HFF-Myc (cell line): Measurements from ENCODE around the gene CCDC183.
"Not testable (repeated sequence)": the region's sequence is repeated elsewhere in the genome, so short reads cannot be mapped to it uniquely, and the experiment has no call there.

Source experiments
- DNase-seq: peaks from one replicate; pipeline ENCODE4 v3.0.0-alpha.2; 2011; ENCODE audit warnings: low read depth; ENCODE audit errors: extremely low read depth
- H3K4me3 ChIP-seq: replicated peaks from 2 replicates; pipeline ENCODE4 v1.5.1; 2011; ENCODE audit warnings: low read depth, mild to moderate bottlenecking, control low read depth, low read length
- CTCF ChIP-seq: IDR thresholded peaks from 2 replicates; pipeline ENCODE4 v1.5.1; 2012; ENCODE audit warnings: mild to moderate bottlenecking, low read depth, low read length, control low read depth; ENCODE audit errors: missing control alignments

Gene CCDC183

GRCh38 chr9:136751244-136751643 is 44.9 kb upstream of the CCDC183 start:
- TF ChIP-seq CTCF = no peak
- no peak overlapping the region for H3K4me3 ChIP-seq
- no peak for DNase-seq

- no peak for TF ChIP-seq CTCF
- DNase-seq = no peak
- no peak overlapping the region for H3K4me3 ChIP-seq
Measured at GRCh38 chr9:136751814-136752213, 44.3 kb upstream of the CCDC183 start.

- no peak overlapping the region for H3K4me3 ChIP-seq
- no peak for DNase-seq
- no peak for TF ChIP-seq CTCF
Measured at GRCh38 chr9:136753371-136754058, 42.6 kb upstream of the CCDC183 start.

GRCh38 chr9:136754059-136754572 is 42.0 kb upstream of the CCDC183 start:
- no peak for TF ChIP-seq CTCF
- no peak overlapping the region for H3K4me3 ChIP-seq
- DNase-seq = no peak

GRCh38 chr9:136754626-136755301 is 41.4 kb upstream of the CCDC183 start:
- TF ChIP-seq CTCF = no peak
- H3K4me3 ChIP-seq = no peak overlapping the region
- no peak for DNase-seq

GRCh38 chr9:136755302-136756133 is 40.6 kb upstream of the CCDC183 start:
- DNase-seq, H3K4me3 ChIP-seq: not testable (repeated sequence)

GRCh38 chr9:136756134-136756438 is 40.1 kb upstream of the CCDC183 start:
- DNase-seq = no peak
- H3K4me3 ChIP-seq = no peak overlapping the region
- no peak for TF ChIP-seq CTCF
